Colon (tissue), 2 donors: ENCODE data around the gene HAUS5.
"Not testable (repeated sequence)": the region's sequence is repeated elsewhere in the genome, so short reads cannot be mapped to it uniquely, and the experiment has no call there.

Experiments
- FAIRE-seq: peaks from 2 replicates; lab custom pipeline; 2012; peaks lifted over from hg19 to GRCh38; lab: Jason Lieb, UNC
- donor health status: control.
- donor health status: control.

The HAUS5 gene

DNA sequence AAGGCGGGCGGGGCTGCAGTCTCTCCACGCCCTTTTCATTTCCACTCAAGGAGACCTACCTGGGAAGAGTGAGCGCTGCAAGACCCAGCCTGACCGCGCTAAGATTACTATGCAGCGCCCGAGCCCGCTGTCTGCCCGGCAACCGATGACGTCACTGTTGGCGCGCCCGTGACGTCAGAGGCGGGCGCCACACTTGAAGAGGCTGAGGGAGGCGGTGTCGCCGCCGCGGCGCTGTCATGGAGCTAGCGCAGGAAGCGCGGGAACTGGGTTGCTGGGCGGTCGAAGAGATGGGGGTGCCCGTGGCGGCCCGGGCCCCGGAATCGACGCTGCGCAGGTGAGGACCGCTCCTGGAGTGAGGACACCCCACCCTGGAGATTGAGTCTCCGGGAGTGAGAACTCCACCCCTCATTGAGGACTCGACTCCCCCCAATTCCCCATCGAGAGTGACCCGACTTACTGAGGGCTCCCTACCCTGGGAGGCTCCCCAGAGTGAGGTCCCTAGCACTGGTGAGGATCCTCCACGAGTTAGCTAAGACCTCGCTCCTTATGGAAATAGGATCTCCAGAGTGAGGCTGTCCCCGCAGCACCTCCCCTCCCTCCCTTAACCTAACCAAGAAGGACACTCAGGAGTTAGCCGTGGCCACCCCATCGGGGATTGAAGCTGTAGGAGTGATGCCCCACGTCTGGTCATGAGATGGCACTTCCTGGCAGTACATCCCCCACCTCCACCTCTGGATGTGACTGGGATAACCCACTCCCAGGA is at the start of gene HAUS5:
Gene HAUS5, plus strand, starts transcription at position 177 of the 763 bp plus-strand sequence. Its CDS starts 60 bp downstream, at position 237.
- no peak for FAIRE-seq

DNA sequence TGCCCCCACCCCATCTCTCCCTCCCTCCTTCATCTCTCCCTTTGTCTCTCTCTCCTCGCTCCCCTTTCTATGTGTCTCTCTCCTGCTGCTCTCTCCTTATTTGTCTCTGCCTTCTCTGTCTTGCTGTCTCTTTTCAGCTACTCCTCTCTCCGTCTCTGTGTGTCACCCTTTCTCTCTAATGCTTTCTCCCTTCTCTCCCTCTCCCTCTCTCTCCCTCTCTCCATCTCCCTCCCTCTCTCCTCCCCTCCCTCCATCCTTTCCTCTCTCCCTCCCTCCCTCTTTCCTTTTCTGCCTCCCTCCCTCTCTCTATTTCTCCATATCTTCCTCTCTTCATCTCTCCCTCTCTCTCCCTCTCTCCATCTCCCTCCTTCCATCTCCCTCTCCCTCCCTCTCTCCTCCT is 49.8 kb upstream of the HAUS5 start:
- FAIRE-seq = no peak

GRCh38 chr19:35563207-35563829 is 49.2 kb upstream of the HAUS5 start, which contains the start of gene ATP4A:
Gene ATP4A (minus strand): TSS chr19:35563658. CDS start chr19:35563629, 29 bp downstream.
- no peak for FAIRE-seq

GRCh38 chr19:35565016-35565856 is 47.3 kb upstream of the HAUS5 start:
- no peak for FAIRE-seq

DNA sequence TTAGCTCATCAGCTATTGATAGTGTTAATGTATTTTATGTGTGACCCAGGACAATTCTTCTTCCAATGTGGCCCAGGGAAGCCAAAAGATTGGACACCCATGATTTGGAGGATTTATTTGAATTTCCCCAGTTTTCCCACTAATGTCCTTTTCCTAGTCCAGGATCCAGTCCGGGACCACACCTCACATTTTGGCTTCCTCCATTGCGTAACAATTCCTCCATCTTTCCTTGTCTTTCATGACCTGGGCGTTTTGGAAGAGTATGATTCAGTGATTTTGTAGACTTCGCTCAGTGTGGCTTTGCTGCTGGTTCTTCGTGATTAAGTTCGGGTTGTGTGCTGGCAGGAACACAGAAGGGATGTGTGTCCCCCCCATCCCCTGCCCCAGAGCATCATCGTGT is 45.8 kb upstream of the HAUS5 start:
- FAIRE-seq = no peak

DNA sequence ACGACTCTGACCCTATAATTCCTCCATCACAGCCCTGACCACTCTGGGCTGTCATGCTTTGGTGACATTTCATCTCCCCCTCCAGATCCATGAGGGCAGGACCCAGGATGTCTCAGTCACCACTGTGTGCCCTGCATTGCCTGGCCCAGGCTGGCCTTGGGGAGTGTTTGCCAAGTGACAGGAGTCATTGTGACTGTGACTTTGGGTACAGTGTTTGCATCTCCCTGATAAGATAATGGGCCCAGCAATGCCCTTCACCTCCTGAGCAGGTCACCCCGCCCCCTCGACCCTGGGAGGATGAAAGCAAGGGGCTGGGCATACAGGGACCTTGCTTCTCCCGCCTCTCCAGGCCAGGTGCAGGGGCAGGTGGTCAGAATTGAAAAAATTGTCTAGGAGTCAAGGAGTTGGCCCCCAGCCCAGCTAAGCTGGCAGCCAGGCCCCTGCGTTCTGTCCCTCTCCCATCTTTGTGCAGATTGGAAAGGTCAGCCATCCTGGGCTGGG is 43.2 kb upstream of the HAUS5 start:
- FAIRE-seq = no peak

DNA sequence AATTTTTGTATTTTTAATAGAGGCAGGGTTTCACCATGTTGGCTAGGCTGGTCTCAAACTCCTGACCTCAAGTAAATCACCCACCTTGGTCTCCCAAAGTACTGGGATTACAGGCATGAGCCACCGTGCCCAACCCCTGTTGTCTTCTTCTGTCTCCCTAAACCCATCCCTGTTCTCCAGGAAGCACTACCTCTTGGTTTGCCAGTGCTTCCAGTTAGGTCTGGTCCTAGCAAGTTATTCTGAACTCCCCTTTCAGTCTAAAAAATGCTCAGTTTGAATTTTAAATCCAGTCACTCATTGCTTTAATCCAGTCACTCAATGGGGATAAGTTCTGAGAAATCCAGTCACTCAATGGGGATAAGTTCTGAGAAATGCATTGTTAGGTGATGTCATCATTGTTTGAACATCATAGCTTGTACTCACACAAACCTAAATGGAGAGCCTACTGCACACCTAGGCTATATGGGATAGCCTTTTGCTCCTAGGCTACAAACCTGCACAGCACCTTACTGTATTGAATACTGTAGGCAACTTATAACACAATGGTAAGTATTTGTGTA is 41.0 kb upstream of the HAUS5 start:
- no peak for FAIRE-seq

DNA sequence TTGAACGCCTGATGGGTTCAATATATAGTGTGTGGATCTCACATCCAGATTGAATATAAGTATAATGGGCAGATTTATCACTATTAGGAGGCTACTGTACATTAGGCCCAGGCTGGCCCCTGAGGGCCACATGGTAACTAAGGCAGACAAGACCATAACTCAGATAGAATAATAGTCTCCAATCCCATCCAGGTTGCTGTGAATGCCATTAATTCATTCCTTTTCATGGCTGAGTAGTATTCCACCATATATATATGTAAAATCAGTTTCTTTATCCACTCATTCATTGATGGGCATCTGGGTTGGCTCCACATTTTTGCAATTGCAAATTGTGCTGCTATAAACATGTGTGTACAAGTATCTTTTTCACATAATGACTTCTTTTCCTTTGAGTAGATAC is 34.6 kb upstream of the HAUS5 start:
- FAIRE-seq = no peak

- FAIRE-seq = no peak
These were observed 33.8 kb upstream of the HAUS5 start for GRCh38 chr19:35578707-35579106.

DNA sequence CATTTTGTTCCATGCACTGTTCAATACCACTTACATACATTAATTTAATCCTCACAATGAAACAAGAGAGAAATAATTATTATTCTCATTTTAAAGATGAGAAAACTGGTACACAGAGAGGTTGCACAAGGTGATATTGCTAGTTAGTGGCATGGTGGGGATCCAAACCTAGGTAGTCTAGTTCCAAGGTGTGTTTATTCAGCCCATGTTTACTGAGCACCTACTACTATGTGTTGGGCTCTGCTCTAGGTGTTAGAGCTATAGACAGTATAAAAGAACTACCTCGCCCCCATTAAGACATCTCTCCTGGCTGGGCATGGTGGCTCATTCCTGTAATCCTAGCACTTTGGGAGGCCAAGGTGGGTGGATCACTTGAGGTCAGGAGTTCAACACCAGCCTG is 29.8 kb upstream of the HAUS5 start:
- no peak for FAIRE-seq

DNA sequence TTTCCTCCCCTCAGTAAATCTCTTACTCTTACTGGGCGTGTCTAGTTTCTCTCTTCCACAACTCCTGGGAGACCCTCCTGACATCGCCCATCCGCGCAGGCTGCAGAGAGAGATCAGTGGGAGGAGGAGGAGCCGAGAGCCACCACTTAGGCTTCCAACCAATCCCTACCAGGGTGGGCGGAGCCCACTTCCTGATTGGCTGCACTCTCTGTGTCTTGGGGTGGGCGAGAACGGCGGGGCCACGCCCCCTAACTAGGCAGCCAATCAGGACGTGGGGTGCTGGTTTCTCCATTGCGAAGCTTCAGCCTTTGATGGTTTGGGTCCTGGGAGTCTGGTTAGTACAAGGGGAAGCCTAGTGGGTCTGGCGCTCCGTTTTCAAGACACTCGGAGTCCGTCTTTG is 26.7 kb upstream of the HAUS5 start, which contains the start of gene PMIS2:
Gene PMIS2, plus strand, starts transcription at position 326 of the 400 bp plus-strand sequence. CDS start 87 bp downstream, outside the sequence.
- no peak for FAIRE-seq

GRCh38 chr19:35587321-35587720 is 25.2 kb upstream of the HAUS5 start:
- no peak for FAIRE-seq

GRCh38 chr19:35590875-35591274 is 21.7 kb upstream of the HAUS5 start:
- FAIRE-seq = no peak

DNA sequence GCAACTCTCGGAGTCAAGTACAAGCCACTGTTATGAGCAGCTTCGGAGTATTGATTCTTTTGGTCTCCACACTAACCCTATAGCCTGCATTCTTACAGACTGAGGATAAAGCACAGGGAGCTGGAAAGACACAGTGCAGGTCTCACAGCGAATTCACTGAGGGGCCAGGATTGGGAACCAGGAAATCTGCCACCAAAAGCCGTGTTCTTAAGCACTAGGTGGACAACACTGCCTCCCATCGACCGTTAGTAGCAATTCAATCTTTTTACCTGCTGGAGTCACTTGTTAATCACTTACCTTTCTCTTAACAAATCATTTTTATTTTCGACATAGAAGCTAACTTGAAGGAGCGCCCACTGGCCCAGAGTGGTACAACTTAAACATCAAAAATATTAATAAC is 20.3 kb upstream of the HAUS5 start:
- FAIRE-seq = no peak

DNA sequence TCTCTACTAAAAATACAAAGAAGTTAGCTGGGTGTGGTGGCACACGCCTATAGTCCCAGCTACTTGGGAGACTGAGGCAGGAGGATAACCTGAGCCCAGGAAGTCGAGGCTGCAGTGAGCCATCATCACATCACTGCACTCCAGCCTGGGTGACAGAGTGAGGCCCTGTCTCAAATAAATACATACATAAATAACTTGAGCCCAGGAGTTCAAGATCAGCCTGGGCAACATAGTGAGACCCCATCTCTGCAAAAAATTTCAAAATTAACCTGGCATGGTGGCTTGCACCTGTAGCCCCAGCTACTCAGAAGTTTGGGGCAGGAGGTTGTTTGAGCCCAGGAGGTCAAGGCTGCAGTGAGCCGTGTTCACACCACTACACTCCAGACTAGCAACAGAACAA is 17.5 kb upstream of the HAUS5 start:
- not testable (repeated sequence) for FAIRE-seq

GRCh38 chr19:35595928-35596327 is 16.6 kb upstream of the HAUS5 start:
- no peak for FAIRE-seq

DNA sequence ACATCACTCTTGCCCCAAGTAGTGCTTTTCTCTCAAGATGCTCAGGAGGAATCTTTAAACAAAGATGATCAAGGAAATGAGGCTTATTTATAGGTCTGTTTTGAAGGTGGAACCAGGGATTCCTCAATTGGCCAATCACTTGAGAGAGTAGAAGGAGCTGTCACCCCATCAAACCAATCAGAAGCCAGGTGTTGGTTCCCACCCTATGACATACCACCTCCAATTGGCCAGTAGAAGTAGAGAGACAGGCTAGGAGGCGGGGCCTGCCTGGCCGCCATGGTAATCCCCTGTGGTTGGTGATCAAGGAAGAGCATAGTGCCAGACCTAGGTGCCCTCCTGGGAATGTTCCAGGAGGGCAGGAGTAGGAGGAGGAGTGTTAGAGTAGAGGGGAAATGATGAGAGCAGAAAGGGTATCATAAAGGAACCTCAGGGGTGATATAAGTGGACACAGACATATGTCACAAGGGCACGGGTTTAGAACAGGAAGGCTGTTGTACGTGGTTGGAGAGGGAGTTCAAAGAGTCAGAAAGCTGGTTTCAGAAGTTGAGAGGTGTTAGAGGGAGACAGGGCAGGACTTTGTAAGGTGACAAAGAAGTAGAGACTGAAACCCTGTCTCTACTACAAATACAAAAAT is 16.1 kb upstream of the HAUS5 start:
- no peak for FAIRE-seq

GRCh38 chr19:35601971-35602370 is 10.6 kb upstream of the HAUS5 start:
- FAIRE-seq = no peak

DNA sequence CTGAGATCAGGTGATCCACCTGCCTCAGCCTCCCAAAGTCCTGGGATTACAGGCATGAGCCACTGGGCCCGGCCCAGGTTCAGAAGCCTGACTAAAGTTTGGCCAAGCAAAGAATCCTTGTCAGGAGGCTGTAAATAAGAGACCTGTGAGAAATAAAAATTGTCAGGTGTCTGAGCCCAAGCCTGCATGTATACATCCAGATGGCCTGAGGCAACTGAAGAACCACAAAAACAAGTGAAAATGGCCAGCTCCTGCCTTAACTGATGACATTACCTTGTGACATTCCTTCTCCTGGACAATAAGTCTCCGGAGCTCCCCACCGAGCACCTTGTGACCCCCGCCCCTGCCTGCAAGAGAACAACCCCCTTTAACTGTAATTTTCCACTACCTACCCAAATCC is 8.1 kb upstream of the HAUS5 start:
- FAIRE-seq = not testable (repeated sequence)

- FAIRE-seq = not testable (repeated sequence)
These were observed 5.4 kb upstream of the HAUS5 start for GRCh38 chr19:35607170-35607569.

DNA sequence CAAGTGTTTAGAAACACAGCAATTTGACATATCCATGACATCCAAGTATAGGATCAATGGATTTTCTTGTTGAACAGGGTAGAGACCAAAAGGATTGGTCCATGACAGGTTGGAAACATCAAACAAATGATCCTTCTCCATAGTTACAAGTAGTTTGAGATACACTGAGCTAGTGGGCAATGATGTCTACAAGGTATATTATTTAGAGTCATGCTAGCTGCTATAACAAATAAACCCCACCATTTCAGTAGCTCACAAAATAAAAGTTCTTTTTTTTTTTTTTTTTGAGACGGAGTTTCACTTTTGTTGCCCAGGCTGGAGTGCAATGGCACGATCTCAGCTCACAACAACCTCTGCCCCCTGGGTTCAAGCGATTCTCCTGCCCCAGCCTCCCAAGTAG is 4.9 kb upstream of the HAUS5 start:
- FAIRE-seq = no peak

GRCh38 chr19:35608251-35608650 is 4.3 kb upstream of the HAUS5 start:
- no peak for FAIRE-seq
